Urothelium cell line (cell line): Measurements from ENCODE around the gene SPEG.
A peak's percentile ranks its signal among the peaks of the same experiment; 100 is the strongest.

Experiments used
- DNase-seq: peaks from one replicate; pipeline ENCODE4 v3.0.0; 2011; ENCODE audit warnings: low spot score, mixed read lengths
- FAIRE-seq: peaks from 2 replicates; lab custom pipeline; 2011; peaks lifted over from hg19 to GRCh38; lab: Jason Lieb, UNC

SPEG gene

GRCh38 chr2:219541611-219542180, 107.1 kb downstream of the SPEG start:
- DNase-seq: peak; percentile 89
- FAIRE-seq: peak; percentile 93

DNA sequence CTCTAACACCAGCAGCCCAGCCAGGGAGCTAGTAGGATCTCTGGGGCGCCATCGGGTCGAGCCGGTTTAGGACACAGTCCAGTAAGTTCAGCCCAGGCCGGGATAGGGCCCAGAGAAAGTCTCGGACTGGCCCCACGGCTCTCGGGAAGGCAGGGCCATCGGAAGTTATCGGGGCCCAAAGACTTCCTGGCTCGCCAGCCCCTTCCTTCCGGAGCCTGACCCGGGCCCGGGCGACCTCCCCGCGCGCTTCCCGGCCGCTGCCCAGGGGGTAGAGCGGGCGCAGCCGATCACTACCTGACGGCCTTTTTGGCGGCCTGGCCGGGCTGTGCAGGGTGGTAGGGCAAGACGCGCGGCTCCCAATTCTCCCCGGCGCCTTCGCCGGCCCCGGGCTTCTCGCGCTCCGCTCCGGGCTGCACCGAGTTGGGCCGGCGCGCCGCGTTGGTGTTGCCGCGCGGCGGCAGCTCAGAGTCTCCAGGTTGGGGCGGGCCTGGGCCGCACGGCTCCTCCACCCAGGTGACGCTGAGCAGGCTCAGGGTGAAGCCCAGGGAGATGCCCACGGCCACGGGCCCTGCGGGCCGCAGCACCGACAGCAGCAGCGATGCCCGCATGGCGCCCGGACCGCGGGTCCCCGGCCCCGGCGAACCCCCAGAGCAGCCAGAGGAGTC, 108.4 kb downstream of the SPEG start:
- peak; percentile 47 for DNase-seq
- FAIRE-seq: no peak

GRCh38 chr2:219543596-219544358, 109.1 kb downstream of the SPEG start, which contains the start of the genes CHPF and TMEM198:
CHPF (minus strand) TSS chr2:219543809; CDS start chr2:219543538, 271 bp downstream.
TMEM198 (plus strand) TSS chr2:219544028; CDS start chr2:219544728, 700 bp downstream.
- peak; percentile 98 for DNase-seq

GRCh38 chr2:219544567-219544966, 109.9 kb downstream of the SPEG start:
- DNase-seq (no peak), FAIRE-seq (no peak)

More at GRCh38 chr2:219543596-219544358, 109.1 kb downstream of the SPEG start, which contains the start of the genes CHPF and TMEM198:
- FAIRE-seq: peak; percentile 90

DNA sequence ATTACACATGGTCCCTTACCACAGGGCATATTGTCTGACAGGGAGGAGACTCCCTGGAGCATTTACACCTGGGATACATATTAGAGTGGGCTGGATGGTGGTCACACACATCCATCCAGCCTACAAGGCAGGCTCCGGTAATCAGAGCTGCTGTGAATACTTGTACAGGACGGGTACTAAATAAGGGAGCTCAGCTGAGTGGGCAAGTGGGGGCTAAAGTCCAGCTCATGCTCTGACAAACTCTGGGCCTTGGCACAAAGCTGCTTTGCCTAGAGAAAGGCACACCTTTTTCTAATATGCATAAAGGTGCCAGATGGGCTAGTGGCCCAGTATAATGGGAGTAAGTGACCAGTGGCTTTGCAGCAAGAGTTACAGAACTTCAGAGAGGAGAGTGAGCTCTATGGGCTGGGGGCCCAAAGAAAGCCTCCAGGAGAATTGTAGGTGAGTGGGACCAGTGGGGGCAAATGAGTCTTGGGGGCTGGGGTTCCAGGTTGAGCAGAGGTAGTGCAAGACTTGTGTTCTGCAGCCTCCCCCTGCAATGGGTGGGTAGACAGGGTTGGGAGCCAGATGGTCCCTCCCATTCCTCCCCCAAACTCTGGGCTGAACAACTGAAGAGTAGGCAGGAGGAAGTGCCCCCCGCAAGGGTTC, 110.8 kb downstream of the SPEG start:
- no peak for DNase-seq
- no peak for FAIRE-seq

DNA sequence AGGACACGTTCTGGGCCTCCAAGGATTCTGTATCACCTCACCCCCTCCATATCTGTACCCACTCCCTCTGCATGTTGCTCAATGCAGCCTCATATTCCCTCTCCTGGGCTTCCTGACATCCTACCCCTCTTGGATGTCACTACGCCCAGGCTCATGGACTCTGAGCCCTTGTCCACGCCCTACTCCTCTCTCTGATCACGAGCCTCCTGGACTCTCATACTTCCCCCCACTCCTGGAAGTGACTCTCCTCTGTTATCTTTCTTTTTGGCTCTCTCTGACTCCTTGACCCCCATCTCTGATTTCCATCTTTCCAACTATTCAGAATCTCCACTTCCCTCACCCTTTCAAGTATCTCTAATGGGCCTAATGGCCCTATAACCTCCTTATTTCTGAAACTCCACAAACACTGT, 111.3 kb downstream of the SPEG start:
- FAIRE-seq (no peak), DNase-seq (no peak)

- no peak for FAIRE-seq
- no peak for DNase-seq
These were observed 113.0 kb downstream of the SPEG start for GRCh38 chr2:219547621-219548020.
